Stimulated activated CD4-positive, alpha-beta T cell treated with anti-CD3 and anti-CD28 coated beads, Interleukin-12 subunit alpha, Interleukin-12 subunit beta, amount 100 ng/mL, for 4 hours (primary cell): Measurements from ENCODE around the gene PIM3.
"Not testable (repeated sequence)": the region's sequence is repeated elsewhere in the genome, so short reads cannot be mapped to it uniquely, and the experiment has no call there.

Source experiments
- DNase-seq: peaks from one replicate; pipeline ENCODE4 v3.0.0-alpha.2; 2020

Gene PIM3

DNA sequence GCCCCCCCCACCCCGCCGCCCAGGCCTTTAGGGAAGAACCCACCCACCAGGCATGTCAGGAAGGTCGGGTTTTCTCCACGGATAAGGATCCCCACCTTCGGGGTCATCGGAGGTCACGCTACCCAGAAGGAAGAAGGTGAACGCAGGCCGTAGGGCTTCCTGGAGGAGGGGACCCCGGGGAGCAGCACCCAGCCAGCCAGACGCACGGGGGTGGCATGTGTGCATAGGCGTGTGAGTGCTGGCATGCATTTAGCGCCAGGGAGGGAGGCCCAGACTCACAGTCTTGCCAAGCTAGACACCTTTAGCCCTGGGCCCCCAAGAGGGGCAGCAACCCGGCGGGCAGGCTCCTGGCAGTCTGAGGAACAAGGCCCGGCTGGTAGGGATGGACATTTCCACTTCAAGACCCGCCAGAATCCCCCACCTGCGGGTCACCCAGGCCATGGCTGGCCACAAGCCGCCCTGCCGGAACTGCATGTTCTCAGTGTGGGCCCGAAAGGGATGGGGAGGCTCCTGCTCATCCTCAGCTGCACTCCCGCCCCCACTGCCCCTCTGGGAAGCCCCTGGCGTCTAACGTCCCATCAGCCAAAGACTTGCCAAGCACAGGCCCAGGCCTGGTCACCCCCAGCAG, 16.7 kb upstream of the PIM3 start:
- no peak for DNase-seq

DNA sequence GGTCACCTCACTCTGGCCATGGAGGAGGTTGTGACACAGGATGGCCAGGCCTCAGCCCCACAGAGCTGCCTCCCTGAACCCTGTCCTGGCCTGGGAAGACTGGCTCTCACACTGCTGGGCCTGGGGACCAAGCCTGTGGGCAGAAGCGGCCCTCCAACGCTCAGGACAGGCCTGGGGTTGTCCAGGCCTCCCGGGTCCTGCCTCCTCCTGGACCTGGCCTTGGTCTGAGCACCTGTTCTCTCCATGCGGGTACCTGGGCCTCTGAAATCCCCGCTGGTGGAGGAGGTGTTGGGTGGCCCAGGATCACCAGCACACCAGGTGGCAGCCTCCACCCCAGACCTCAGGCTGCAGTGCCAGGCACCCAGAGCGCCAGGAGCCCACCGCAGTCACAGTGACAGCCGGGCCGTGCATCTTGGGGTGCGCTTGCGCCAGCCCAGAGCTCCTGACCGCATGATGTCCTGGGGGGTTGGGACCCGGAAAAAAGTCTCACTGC, 16.1 kb upstream of the PIM3 start:
- no peak for DNase-seq

DNA sequence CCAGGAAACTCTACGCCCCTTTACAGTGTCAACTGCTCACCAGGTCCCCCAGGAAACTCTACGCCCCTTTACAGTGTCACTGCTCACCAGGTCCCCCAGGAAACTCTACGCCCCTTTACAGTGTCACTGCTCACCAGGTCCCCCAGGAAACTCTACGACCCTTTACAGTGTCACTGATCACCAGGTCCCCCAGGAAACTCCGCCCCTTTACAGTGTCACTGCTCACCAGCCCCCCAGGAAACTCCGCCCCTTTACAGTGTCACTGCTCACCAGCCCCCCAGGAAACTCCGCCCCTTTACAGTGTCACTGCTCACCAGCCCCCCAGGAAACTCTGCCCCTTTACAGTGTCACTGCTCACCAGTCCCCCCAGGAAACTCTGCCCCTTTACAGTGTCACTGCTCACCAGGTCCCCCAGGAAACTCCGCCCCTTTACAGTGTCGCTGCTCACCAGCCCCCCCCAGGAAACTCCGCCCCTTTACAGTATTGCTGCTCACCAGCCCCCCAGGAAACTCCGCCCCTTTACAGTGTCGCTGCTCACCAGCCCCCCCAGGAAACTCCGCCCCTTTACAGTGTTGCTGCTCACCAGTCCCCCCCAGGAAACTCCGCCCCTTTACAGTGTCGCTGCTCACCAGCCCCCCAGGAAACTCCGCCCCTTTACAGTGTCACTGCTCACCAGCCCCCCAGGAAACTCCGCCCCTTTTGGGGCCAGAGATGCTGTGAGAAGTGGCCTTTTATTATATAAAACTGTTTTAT, 15.4 kb upstream of the PIM3 start:
- DNase-seq: not testable (repeated sequence)

DNA sequence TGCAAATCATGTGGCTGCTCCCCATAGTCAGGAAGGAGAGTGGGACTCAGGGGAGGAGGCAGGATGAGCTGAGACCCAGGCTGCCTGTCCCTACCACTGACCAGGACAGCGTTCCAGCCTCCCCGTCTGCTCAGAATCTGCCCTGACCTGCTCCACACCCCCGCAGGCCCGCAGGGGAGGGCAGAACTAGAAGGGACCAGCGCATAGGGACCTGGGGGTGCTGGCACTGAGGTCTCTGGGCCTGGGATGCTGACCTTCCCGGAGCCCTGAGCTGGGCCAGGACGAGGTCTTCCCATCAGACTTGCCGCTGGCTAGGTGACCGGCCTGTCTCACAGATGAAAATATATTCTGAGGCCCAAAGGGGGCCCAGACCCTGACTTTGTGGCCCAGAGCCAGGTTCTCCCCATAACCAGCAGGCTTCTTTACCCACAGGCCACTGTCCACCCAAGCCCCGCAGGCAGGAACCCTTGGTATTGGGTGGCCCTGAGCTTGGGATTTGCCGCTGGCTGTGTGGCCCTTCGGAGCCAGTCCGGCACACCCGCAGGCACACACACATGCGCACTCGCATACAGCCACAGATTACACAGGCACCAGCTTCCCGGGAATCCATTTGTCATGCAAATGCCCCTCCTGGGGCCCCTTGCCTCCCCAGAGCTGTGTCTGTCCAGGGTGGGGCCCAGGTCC, 13.8 kb upstream of the PIM3 start:
- DNase-seq: no peak

DNA sequence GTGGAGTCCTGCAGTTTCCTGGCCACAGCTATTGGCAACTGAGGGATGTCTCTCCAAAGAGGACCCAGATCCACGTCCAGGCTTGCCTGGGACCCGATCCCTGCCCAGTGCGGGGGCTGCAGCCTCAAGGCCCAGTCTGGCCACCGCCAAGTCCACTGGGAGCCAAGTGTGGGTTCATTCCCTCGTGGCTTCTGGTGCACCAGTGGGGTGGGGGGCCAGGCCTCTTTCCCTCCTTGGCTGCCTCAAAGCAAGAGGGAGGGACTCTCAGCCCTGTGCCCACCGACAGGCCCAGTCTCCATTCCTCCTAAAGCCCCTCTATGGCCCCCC, 13.3 kb upstream of the PIM3 start:
- DNase-seq: no peak

DNA sequence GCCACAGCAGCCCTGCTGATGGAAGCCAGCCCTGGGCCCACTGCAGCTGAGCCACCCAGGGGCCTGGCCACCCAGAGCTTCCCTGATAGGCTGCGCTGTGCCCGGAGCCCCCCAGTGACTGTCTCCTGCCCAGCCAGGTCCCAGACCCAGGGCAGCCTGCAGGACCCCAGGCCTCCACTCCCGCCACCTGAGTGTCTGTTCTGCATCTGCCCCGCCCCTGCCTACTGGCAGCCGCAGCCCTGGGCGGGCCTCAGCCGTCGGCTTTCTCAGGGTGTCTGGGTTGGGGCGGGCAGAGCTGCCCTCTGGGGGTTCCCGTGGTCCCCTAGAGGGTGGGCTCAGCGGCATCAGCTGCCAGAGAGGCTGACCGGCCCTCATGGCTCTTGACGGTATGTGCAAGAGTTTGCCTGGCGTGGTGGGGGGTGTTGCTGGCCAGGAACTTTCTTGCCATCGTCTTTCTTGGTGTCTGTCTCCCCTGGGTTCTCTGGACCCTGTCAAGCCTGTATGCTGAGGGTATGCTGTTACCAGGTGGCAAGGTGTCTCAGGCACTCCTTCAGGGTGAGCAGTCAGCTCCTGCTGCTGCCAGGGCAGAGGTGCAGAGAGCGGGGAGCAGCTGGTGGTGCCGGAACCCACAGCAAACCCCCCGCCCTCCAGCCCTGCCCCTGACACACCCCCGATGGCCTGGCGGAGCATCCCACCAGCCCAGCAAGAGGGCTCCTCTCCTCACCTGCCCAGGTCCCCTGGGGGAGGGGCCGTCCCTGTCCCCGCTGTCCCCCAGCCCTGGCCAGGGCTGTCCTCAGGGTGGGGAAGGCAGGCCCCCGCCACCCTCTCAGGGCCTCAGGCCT, 12.2 kb upstream of the PIM3 start:
- DNase-seq: no peak

DNA sequence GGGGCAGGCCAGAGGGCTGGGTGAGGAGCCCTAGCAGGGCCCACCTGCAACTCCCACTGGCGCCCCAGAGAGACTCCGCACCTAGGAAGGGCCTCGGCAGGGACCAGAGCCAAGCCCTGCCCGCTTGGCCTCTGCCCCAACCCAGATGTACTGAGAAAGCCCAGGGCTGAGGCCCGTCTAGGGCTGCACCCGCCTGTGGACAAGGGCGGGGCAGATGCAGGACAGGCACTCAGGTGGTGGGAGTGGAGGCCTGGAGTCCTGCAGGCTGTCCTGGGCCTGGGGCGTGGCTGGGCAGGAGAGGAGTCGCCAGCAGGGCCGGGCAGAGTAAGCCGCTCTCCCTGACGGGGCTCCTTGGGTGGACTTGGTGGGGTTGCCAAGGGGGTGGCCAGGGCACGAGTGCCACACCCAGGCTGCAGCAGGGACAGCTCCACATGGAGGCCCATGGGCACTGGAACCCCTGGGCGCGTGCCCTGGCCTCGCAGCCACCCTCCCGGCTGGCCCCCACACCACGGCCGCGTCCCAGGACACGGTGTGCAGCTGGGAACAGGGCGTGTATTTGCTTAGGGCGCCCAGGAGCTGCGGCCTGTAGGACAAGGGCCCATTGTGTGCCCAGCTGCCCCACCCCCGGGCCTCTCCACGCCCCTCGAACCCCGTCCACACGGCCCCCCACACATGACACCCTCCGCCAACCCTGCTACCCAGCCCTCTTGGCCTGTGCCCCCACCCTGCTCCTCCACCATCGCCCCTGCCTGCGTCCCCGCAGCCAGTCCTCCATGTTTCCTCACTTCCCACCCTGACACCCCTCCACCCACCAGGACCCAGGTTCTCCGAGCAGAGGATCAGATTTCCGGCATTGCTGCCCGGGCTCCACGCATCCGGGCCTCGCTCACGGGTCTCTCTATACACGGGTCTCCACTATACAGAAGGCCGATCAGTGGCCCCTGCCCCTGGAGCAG, 11.3 kb upstream of the PIM3 start:
- no peak for DNase-seq

DNA sequence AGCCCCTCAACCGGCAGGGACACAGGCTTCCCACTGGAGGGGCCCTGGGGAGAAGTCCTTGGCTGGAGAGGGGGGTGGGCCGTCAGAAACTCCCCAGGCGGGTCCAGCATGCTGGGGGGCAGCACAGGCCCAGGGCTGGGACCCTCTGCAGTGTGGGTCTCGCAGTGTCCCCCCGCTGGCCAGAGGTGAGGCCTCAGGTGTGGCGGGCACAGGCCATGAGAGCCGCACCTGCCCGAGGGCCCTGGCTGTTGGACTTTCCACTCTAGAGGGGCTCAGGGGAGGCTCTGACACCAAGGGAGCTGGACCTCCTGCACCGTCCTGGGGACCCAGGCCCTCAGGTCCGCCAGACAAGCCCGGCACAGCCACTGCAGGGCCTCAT, 10.7 kb upstream of the PIM3 start:
- DNase-seq: no peak

DNA sequence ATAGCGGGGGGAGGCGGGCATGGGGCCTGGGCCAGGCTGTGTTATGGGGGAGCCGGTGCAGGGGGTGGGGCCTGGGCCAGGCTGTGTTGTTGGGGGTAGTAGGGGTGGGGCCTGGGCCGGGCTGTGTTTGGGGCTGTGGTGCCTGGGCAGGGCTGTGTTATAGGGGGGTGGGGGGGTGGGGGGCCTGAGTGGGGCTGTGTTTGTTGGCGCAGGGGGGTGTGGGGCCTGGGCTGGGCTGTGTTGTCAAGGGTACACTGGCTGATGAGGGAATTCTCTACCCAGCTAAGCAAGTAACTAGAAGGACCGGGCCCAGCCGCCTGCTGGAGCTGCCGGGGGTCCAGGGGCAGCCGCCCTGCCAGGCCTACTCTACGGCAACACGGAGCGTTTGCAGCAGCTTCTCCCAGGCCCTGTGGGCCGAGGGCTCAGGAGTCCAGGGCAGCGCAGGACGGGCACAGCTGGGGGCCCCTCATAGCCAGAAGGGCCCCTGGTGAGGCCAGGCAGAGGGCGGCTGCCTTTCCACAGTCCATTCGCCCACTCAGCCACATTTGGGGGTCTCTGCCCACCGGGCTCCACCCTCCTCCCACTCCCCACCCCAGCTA, 10.1 kb upstream of the PIM3 start:
- DNase-seq: no peak

DNA sequence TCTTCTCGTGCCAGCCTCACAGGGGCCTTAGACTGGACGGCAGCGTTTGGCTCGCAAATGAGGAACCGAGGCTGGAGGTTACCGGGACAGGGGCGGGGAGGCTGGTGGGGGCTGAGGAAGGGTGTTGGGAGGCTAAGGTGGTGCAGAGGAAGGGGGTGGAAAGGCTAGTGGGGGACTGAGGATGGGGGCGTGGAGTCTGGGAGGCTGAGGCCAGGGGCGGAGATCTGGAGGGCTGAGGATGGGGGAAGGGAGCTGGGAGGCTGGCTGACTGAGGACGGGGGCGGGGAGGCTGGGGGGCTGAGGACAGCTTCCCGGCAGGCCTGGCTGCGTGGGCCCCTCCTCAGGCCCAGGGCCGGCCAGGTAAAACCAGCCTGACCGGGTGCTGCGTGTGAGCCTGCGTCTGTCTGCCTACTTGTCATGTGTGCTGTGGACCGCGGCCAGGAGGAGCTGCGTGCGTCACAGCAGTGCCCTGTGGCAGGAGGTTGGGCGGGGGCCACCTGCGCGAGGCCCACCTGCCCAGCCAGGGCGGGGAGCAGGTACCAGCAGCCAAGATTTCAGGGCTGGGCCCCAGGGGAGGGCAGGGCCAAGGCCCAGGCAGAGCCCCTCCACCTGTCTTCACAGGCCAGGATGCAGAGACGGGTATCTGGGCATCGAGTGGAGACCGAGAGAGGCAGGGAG, 9.4 kb upstream of the PIM3 start:
- no peak for DNase-seq

DNA sequence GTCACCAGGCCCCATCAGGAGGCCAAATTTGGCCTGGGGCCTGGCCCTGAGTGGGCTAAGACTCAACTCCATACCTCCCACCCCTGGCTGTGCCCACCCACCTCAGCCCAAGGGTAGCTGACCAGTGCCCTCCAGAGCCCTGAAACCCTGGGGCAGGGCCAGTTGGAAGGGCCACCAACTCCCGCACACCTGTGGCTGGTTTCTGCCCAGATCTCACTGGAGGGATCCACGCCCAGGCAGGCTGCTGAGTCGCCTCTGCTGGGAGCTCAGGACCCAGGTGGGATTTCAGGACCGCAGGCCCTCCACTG, 8.9 kb upstream of the PIM3 start:
- no peak for DNase-seq

DNA sequence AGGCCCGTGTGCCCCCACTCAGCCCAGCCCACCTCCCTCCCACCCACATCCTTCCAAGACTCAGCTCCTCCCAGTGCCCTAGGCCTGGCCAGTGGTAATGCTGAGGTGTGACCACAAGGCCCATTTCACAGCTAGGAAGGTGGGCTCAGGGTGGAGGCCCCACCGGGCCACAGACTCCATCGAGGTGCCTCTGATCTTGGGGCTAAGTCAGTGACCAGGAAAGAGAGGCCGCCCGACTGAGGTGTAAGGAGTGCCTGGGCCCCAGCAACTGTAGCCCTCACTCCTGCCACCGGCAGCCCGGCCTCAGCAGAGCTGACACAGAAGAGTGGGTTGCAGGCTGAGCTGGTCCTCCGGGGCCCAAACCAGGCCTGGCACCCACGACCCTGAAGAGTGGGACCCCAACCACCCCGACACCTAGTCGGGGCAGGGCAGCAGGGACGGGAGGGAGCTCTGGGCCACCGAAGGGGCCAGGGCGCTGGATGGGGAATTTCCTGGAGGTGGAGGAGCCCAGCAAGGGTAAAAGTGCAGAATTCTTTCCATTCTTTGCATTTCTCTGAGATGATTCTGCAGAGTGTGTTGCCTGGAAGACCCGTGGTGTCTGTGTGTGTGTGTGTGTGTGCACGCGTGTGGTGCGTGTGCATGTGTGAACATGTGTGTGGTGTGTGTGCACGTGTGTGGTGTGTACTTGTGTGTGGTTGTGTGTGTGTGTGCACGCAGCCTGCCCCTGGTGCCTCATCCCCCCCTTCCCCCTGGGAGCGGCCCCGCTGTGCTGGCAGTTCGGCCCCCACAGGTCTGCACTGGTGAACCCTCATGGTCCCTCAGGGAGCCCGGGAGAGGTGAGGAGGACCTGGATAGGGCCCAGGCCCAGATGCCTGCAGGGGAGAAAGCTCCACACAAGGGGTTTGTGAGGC, 8.3 kb upstream of the PIM3 start:
- DNase-seq: no peak

DNA sequence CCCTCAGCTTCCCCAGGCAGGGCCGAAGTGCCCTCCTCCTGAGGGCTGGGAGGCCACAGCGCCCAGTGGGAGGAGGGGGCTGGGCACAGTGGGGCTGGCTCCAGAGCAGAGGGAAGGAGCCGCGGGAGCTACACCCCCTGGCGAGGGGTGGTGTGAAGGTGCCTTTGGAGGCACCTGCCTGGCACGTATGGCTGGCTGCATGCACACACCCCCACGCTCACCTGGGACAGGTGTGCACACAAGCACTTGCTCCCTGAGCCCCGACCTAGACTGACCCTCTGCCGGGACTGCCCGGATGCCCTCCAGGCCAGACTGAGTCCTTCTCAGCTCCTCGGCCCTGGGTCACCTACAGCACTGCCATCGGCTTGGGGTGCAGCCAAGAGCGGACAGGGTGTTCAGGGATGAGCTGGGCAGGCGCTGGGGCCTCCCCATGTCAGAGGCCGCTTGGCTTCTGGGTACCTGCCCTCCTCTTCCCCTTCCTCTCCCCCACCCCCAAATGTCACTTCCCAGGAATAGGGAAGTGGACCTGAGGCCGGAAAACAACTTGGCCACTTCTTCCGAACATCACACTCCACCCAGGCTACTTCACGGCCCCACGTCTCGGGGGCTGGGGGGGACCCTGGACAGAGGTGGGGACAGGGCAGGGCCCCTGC, 7.4 kb upstream of the PIM3 start:
- DNase-seq: no peak

DNA sequence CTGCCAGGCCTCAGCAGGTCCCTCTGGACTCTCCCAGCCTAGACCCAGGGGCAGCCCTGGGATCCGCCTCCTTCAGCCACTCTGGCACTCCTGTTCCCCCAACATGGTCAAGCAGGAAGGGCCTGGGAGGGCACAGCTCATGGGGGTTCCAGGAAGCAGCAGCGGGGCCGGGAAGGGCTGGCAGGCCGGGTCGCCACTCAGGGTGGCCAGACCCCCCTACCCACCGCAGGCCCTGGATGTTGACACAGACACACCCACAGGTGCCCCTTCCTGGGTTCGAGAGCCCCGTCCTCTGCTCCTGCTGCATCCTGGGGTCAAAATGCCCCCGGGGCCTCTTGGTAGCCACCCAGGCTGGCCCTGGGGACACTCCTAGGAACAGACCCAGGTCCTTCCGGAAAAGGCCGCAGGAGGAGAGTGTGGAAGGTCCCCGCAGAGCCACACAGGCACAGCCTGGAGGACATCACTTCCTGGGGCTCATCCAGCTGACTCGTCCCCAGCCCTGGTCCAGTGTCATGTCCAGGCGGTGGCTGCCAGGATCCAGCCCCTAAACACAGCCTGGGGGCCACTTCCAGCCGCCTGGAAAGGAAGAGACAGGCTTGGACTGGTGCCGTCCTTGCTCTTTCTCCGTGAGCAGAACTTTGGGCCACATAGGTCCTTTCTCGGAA, 6.8 kb upstream of the PIM3 start:
- no peak for DNase-seq

DNA sequence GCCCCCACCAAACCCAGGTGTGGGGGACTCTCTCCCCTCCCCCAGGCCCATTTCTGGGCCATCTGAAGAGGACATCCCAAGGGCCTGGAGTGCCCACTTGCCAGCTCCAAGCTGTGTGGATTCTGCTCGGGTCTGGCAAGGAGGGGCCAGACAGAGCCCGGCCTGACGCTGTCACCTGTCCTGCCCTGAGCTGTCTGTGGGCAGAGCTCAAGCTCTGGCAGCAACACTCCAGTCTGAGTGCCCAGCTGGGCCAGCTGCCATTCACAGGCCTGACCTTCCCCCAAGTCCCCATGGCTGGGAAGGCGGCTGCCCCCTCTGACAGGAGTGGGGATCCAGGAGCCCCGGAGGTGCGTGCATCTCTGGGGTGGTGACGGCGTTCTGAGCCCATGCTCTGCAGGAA, 6.2 kb upstream of the PIM3 start:
- DNase-seq: no peak

DNA sequence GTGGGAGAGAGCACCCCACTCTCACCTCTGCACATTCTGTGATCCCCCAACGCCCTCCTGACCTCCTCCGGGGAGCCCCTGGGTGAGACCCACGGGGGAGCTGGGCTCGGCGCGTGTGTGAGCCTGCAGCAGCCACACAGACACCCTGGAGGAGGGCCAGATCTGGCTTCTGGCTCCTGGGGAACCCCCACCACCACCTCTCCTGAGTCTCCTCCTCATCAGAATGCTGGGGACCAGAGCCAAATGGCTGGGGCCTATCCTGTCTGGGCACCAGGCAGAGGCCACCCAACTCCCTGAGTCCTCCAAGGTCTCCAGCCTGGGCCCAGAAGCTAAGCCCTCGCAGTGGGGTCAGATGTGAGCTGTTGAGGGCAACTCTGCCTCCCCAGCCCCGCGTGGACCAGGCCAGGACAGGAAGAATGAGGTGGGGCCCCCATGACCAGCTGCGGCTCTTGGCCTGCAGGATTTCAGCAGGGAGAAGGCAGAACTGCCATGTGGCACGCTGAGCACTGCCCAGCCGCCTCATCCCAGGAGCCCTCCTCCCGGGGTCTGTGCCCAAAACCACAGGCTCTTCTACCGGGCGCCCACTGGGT, 5.5 kb upstream of the PIM3 start:
- no peak for DNase-seq

DNA sequence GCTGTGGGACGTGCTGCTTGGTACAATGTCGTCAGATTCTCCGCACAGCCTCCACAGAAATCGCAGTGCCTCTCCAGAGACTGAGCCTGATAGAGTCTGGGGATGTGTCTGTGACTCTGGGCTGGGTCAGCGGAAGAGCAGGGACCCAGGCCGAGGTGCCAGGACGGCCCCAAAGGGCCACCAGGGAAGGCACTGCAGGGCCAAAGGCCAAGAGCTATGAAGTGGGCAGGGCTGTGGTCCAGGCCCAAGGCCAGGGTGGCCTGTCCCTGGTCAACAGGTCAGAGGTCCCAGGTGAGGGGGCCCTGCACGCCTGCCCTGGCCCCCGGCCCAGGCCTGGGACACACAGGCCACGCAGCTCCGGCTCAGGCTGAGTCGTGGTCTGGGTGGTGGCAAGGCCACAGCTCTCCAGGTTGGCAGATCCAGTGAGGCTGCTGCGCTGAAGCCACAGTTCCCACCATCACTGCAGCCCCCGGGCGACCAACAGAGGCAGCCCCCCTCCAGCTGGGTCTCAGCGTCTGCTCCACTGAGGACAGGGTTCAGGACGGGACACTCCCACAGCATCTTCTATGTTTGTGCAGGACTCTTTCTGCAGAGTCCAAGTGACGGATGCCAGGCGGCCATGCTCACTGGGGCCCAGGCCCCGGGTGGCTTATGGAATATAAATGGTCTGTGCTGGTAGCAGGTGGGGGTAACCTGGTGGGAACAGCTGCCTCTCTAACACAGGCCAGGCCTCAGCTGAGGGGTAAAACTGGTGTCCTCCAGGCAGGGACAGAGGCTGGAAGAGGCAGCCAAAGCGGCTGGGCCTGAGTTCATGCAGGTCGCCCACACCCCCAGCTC, 4.8 kb upstream of the PIM3 start:
- no peak for DNase-seq

DNA sequence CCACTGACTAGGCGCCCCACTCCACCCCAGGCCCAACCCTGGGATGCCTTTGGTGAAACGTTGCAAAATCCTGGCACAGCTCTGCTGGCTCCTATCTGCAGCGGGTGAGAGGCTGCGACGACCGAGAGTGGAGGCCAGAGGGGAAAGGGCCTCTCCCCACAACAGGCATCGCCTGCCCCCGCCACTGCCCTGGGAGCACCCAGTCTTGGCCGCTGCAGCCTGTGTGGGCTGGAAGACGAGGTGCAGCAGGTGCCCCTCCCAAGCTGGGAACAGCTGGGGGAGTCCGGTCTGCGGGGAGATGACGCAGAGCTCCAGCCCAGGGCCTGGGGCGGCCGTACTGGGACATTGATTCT, 4.2 kb upstream of the PIM3 start:
- no peak for DNase-seq
